HepG2 (cell line): ENCODE data around the gene H6PD. TPM values are rescaled to one million over a fixed set of nuclear protein-coding genes. Genes with fewer than 3 reads are reported as not detected.

Experiments
- CBFB ChIP-seq: sonication (generic); formaldehyde crosslinking; IDR thresholded peaks from 2 replicates; pipeline ENCODE4 v1.4.0; 2020; ENCODE audit warnings: missing genetic modification reagents
- DZIP1 ChIP-seq: sonication (generic); formaldehyde crosslinking; IDR thresholded peaks from 2 replicates; pipeline ENCODE4 v1.5.0; 2020; ENCODE audit warnings: mild to moderate bottlenecking, missing genetic modification reagents
- ERF ChIP-seq: IDR thresholded peaks from 2 replicates; pipeline ENCODE4 v1.6.1; 2018; ENCODE audit warnings: missing biosample characterization, missing genetic modification reagents
- FOXK2 ChIP-seq: fragments of 450-650 bp; IDR thresholded peaks from 2 replicates; pipeline ENCODE4 v1.6.1; 2016
- HOXA3 ChIP-seq: sonication (generic); formaldehyde crosslinking; IDR thresholded peaks from 2 replicates; pipeline ENCODE4 v1.5.0; 2020; ENCODE audit warnings: missing genetic modification reagents
- JARID2 ChIP-seq: sonication (generic); formaldehyde crosslinking; IDR thresholded peaks from 2 replicates; pipeline ENCODE4 v1.8.1; 2023; ENCODE audit warnings: missing genetic modification reagents, inconsistent platforms; ENCODE audit not compliant: insufficient replicate concordance
- LBX2 ChIP-seq: sonication (generic); formaldehyde crosslinking; IDR thresholded peaks from 2 replicates; pipeline ENCODE4 v1.5.0; 2020; ENCODE audit warnings: missing genetic modification reagents, mild to moderate bottlenecking, borderline replicate concordance
- MAFK ChIP-seq, 2 experiments: IDR thresholded peaks in 1 of 2; conservative IDR thresholded peaks in 1 of 2; 2 replicates each; pipeline ENCODE4 v1.6.1; 2011; ENCODE audit warnings: improper control_type of control experiment in 2 of 2, low read length in 2 of 2
- MEF2D ChIP-seq: sonication (generic); formaldehyde crosslinking; IDR thresholded peaks from 2 replicates; pipeline ENCODE4 v1.5.1; 2020; ENCODE audit warnings: mild to moderate bottlenecking, missing genetic modification reagents
- SAP130 ChIP-seq: IDR thresholded peaks from 2 replicates; pipeline ENCODE4 v1.6.1; 2016; ENCODE audit warnings: low read depth
- SP2 ChIP-seq: sonication (generic); formaldehyde crosslinking; IDR thresholded peaks from 2 replicates; pipeline ENCODE4 v1.5.1; 2020; ENCODE audit warnings: mild to moderate bottlenecking, missing genetic modification reagents
- SSRP1 ChIP-seq: IDR thresholded peaks from 2 replicates; pipeline ENCODE4 v1.6.1; 2016; ENCODE audit warnings: control low read depth
- ZEB1 ChIP-seq: IDR thresholded peaks from 2 replicates; pipeline ENCODE4 v1.6.1; 2012; ENCODE audit warnings: mild to moderate bottlenecking, low read depth, inconsistent platforms; ENCODE audit not compliant: insufficient replicate concordance
- ZMAT3 ChIP-seq: sonication (generic); formaldehyde crosslinking; conservative IDR thresholded peaks from 2 replicates; pipeline ENCODE4 v1.7.0; 2021; ENCODE audit warnings: missing genetic modification reagents
- ZNF407 ChIP-seq: sonication (generic); formaldehyde crosslinking; IDR thresholded peaks from one replicate; pipeline ENCODE4 v1.5.1; 2020; ENCODE audit warnings: mild to moderate bottlenecking, missing genetic modification reagents; ENCODE audit errors: not compliant biosample characterization
- ZNF589 ChIP-seq: sonication (generic); formaldehyde crosslinking; conservative IDR thresholded peaks from 2 replicates; pipeline ENCODE4 v1.8.0; 2022; ENCODE audit warnings: mild to moderate bottlenecking, moderate library complexity, missing genetic modification reagents
- ZNF605 ChIP-seq: sonication (generic); formaldehyde crosslinking; IDR thresholded peaks from 2 replicates; pipeline ENCODE4 v1.8.0; 2022; ENCODE audit warnings: mild to moderate bottlenecking, missing genetic modification reagents
- ZNF777 ChIP-seq: sonication (generic); formaldehyde crosslinking; IDR thresholded peaks from 2 replicates; pipeline ENCODE4 v1.4.0; 2020; ENCODE audit warnings: missing genetic modification reagents
- ZSCAN30 ChIP-seq: sonication (generic); formaldehyde crosslinking; IDR thresholded peaks from 2 replicates; pipeline ENCODE4 v1.5.0; 2020; ENCODE audit warnings: mild to moderate bottlenecking, missing genetic modification reagents
- polyA plus RNA-seq, 8 experiments: library from polyadenylated mRNA; depleted of rRNA in 3 of 8; stranded (reverse) in 7 of 8; unstranded in 1 of 8; fragments of >200 nt; fragmentation: Illumina TruSeq in 4 of 8; extraction: Trizol in 4 of 8; gene quantifications; 2 replicates each; pipeline versions ENCODE4 v1.2.1 to v1.2.3, GENCODE V29; 2011 to 2016; ENCODE audit warnings: low read depth in 4 of 8, missing spikeins in 1 of 8, mixed read lengths in 1 of 8; ENCODE audit not compliant: insufficient read depth in 1 of 8
- total RNA-seq, 5 experiments: library from RNA; depleted of rRNA; stranded (reverse); fragments of >200 nt; fragmentation: Illumina TruSeq; extraction: Trizol; gene quantifications; 2 replicates each; pipeline ENCODE4 v1.2.3, GENCODE V29; 2016; ENCODE audit warnings: low read depth in 1 of 5

Gene H6PD
- total and polyA plus RNA-seq, 2 of the 13 experiments (the other 11 are each of a cell fraction or from before 2014, with no cell fraction given) = 9.3 to 14.1 TPM

DNA sequence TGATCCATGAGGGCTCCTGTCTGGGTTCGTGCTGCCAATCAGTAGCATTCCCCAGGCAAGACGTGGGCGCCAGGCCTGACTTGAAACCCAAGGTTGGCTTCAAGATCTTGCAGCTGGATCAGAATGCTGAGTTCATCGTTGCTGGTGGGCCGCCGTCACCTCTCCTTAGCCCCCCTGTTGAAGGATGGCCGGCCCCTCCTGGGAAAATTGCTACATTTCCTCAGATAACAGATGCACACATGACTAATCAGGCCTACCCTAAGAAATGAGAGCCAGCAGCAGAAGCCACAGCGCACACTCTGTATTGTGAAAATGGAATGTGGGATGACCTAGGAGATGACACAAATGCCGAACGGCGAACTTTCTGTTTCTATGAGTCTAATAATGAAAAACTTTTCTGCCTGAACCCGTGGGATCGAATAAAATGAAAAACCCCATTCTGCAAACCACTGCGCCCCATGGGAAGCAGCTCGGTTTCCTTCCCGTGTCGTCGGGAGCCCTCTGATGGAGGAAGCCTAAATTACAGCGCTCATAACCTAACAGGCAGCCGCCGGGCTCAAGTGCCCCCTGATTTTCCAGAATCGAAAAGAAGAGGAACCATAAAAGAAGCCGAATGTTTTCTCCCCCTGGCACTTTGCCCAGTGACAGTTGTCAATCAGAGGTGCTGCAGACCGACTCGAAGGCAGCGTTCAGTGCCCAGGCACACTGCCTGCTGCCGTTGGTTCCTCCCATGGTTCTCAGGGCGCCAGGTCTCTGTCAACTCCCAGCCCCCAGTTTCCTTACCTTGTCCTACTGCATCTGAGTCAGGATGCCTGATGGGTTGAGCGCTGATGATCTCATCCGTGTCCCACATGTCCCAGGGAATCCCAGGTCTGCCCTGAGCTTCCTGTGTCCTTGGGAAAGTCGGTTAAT, 38.2 kb upstream of the H6PD start (continued):
- TF ChIP-seq ZNF777 (0 out of 2 replicates have a peak, but pooled peaks have one; percentile 38), ZEB1 (no peak), SAP130 (peak; percentile 86), JARID2 (CRISPR knock-in tag) (no peak), ZMAT3 (CRISPR knock-in tag) (0 out of 2 replicates have a peak, but pooled peaks have one; percentile 35), ZNF605 (CRISPR knock-in tag) (0 out of 2 replicates have a peak, but pooled peaks have one; percentile 29), CBFB (CRISPR knock-in tag) (peak; percentile 21; the same call in 1 of the 2 replicates), MEF2D (CRISPR knock-in tag) (no peak), DZIP1 (CRISPR knock-in tag) (no peak), FOXK2 (no peak), HOXA3 (peak; percentile 37), LBX2 (CRISPR knock-in tag) (no peak), ERF (CRISPR knock-in tag) (no peak; the same call in 1 of the 2 replicates), SSRP1 (CRISPR knock-in tag) (no peak; the same call in 1 of the 2 replicates), SP2 (CRISPR knock-in tag) (no peak), ZNF589 (no peak), ZNF407 (CRISPR knock-in tag) (no peak), ZSCAN30 (CRISPR knock-in tag) (no peak), MAFK (conservative IDR thresholded peaks at IDR 0.05 in 1 of 2, IDR thresholded peaks at IDR 0.05 in 1 of 2; ENCODE audit: low read length in 2 of 2) (no peak)
